Ammon's horn (tissue), 1 donor: Measurements from ENCODE around the gene LRRC71.

ENCODE experiments used
- DNase-seq: peaks from one replicate; pipeline ENCODE4 v3.0.0-alpha.2; 2016; ENCODE audit warnings: low spot score

Gene LRRC71

DNA sequence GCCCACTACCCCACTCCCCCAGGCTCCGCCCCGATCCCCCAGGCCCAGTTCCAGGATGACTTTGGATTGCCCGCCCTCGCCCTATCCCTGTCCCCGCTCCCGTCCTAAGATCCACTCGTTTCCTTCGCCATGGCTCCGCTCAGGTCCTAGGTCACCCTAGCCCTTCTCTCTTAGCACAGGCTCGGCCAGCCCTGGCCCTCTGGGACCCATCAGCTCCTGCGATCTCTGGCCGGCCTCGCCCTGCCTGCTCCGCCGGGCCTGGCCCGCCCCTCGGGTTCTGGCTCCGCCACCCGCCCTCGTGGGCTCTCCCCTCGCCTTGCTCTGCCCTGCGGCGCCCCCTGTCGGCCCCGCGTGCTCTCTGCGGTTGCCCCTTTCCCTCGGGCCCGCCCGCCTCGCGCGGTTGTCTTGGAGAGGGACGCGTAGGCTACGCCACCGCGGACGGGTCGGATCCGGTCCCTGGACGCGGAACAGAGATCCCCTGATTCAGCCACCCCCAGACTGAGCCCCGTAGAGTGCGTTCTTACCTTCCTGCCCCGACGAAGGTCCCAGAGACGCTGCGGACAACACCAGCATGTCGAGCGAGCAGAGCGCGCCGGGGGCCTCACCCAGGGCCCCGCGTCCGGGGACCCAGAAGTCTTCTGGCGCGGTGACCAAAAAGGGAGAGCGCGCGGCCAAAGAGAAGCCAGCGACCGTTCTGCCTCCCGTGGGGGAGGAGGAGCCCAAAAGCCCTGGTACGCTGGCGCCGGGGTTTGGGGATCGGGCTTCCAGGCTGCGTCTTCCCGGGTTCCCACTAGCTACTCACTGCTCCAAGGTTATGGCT lies at the start of gene LRRC71:
LRRC71 (plus strand) TSS at position 400 of the 820 bp plus-strand sequence; CDS start at position 572, 172 bp downstream.
- DNase-seq = peak; percentile 54

DNA sequence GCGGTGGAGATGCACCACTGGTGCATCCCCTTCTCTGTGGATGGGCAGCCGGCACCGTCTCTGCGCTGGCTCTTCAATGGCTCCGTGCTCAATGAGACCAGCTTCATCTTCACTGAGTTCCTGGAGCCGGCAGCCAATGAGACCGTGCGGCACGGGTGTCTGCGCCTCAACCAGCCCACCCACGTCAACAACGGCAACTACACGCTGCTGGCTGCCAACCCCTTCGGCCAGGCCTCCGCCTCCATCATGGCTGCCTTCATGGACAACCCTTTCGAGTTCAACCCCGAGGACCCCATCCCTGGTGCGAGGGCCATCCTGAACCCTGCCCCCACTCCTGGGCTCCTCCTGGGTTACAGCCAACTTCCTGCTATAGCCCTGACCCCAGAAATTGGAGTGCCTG lies 46.8 kb upstream of the LRRC71 start:
- no peak for DNase-seq

GRCh38 chr1:156874142-156874541 lies 46.3 kb upstream of the LRRC71 start:
- DNase-seq = no peak

- no peak for DNase-seq
Measured at GRCh38 chr1:156874572-156875340, 45.7 kb upstream of the LRRC71 start.

- DNase-seq = no peak
Measured at GRCh38 chr1:156875341-156875615, 45.2 kb upstream of the LRRC71 start.

GRCh38 chr1:156876281-156876680 lies 44.2 kb upstream of the LRRC71 start:
- no peak for DNase-seq

DNA sequence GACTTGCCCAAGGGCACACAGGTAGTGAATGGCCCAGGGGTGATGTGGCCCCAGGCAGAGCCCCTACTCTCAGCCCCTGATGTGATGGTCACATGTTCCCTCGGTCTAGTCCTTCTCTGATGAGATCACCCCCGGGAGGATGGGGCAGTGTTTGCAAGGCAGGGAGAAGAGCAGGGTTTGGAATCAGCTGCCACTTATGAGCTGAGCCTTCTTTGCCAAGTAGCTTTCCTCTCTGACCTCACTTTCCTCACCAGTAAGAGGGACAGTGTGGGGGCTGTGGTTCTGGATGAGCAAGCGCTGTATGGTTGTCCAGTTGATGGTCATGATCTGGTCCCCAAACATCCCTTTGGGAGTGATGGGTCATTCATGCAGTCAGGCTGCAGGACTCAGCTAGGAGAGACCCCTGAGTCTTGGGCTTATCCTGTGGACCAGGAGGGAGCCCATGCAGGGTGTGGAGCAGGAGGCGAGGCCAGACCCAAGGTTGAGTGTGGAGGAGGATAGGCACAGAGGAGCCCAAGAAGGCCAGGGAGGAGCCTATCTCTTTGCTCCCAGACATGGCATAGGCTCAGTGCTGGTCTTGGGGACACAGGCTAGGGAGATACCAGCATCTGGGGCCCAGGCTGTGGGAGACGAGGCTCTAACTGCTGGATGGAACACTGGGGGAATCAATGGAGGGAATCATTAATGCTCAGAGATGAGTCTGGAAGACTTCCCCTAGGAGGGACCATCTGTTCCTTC lies 42.8 kb upstream of the LRRC71 start:
- DNase-seq = no peak

DNA sequence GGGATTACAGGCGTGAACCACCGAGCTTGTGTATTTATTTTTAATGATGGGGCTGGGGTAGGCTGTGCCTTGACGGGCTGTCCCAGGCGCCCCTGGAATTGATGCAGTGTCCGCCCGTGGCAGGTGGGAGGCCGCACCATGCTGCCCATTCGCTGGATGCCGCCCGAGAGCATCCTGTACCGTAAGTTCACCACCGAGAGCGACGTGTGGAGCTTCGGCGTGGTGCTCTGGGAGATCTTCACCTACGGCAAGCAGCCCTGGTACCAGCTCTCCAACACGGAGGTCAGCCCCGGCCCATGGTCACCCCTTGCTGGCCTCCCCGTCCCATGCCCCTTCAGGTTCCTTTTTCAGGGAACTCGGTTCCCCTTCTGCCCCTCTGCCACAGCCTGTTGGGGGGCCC lies 40.6 kb upstream of the LRRC71 start:
- no peak for DNase-seq

- no peak for DNase-seq
Measured at GRCh38 chr1:156880473-156880872, 40.0 kb upstream of the LRRC71 start.

DNA sequence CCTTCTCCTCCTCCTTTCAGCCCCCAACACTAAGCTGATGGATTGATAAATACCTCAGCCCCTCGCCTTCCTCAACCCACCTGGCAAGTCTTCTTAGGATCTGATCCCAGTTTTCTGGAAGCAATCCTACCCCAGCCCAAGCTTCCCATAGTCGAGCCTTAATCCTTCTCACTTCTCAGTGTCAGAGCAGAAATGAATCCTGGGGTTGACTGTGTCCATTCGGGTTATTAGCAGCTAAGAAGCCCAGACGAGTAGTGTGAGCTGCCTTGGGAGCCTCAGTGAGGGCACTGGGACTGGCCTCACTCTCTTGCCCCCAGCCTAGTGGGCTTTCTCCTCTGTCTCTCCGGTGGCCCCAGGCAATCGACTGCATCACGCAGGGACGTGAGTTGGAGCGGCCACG lies 39.3 kb upstream of the LRRC71 start:
- no peak for DNase-seq

GRCh38 chr1:156881663-156882062 lies 38.8 kb upstream of the LRRC71 start:
- DNase-seq = no peak

DNA sequence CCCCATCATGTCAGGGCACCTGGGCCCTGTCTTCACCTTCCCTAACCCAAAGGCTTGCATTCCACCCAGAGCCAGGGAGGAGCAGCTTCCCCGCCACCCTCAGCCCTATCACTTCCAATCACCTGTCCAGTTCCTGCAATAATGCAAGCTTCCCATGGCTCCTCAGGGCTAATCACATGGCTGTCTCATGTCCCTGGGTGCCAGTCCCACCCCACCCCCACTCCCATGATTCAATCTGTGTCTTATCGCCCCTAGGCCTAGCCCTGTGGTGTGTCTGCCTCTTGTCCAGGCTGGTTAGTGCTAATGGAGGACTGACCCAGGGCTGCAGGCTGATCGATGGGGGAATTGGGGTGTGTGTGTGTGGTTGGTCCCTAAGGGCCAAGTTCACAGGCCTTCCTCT lies 37.9 kb upstream of the LRRC71 start:
- DNase-seq = no peak

DNA sequence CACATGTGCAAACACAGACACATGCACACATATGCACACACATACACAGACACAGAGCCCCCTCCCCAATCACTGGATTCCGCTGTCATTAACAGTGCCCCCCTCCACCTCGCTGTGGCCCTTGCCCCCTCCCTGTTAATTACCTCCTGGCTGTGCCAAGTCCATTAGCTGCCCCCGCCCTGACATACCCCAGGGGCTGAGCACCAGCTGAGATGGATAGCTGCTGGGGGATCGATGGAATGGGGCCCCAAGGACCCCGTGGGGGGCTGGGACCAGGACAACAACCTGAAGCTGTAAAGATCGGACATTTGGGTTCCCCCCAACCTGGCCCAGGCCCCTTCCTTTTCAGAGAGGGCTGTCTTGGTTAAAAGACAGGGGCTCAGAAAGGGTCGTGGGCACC lies 36.5 kb upstream of the LRRC71 start:
- no peak for DNase-seq

DNA sequence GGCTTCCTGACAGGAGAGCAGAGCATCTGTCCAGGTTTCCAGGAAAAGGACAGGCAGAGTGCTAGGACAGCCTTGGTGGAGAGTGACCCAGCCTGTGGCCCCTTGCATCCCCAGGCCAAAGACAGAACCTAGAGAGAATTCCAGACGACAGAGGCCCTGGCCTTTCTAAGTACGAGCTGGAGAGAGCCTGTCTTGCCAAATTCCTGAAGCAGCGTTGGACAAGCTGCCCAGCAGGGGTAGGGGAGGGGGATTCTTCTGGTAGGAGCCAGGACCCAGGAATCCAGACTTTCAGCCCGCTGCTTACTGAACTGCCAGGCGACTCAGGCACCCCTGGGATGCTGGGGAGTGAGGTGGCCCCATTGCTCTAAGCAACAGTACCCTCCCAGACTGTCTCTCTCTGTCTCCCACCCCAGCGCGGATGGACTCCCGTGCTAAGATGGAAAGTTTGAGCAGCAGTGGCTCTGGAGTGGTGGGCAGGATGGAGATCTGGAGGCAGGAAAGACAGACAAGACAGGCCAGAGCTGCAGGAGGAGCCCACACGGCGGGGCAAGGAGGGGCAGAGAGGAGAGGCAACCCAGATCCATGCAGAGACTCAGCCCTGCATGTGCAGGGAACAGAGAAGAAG lies 35.8 kb upstream of the LRRC71 start:
- DNase-seq = no peak

- DNase-seq = no peak
Measured at GRCh38 chr1:156885314-156885713, 35.1 kb upstream of the LRRC71 start.

GRCh38 chr1:156885880-156886355 lies 34.5 kb upstream of the LRRC71 start:
- no peak for DNase-seq

DNA sequence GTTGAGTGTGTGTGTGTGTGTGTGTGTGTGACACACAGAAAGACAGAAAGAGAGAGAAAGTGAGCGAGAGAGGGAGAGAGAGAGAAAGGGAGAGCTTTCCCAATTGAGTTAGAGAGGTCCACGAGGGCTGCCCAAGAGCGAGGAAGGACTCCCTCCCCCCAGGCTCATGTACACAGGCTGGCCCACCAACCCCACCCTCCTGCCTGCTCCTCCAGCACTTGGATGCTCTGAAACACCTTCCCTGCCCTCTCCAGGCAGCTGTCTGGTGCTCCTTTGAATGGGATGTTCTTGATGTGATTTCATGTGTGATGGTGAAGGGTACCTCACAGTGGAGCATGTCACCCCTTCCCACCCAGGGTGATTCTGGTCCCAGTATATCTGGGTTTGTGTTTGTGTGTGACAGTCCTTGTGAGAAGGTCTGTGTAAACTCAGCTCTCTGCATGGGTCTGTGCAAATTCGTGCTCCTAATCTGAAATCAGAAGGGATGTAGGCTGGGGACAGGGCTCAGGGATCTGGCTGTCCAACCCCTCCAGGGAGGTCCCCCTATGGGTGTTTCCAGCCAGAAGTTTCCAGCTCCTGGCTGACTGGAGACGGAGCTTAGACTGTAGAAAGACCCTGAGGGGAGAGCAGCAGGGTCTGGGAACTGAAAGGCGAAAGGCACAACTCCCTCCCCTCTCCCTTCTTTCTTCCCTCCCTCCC lies 33.7 kb upstream of the LRRC71 start:
- DNase-seq = no peak

DNA sequence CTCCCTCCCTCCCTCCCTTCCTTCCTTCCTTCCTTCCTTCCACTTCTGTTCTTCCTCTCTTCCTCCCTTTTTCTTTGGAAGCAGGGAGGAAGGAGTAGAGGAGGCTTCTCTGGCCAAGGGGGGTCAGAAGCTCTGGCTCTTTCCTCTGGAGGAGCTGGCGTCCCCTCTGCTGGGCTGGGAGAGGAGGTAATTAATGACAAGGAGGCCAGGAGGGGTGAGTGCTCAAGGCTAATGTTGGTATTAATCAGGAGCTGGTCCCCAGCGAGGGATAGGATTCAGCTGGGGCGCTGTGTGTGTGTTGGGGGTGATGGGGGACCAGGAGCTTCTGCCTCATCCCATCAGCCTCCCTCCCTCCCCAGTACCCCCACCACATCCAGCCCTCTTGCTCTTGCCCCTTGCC lies 33.1 kb upstream of the LRRC71 start:
- DNase-seq = no peak

DNA sequence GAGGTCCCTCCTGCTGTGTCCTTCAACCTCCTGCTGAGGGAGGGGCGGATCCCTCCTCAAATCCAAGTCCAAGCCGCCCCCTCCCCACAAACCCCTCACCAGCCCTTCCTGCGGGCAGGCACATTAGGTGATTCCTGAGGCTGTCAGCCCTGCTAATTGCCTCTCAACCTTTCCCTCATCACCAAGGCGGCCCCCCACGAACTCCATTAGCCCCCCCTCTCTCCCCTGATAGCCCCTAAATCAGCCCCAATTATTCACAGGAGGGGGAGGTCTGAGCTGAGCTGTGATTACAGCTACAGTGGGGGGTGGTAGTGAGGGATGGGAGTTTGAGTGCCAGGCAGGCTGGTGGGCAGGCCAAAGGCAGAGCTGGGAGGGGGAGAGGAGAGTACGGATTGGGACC lies 32.7 kb upstream of the LRRC71 start:
- DNase-seq = no peak

- DNase-seq = peak; percentile 84
Measured at GRCh38 chr1:156889802-156890580, 30.4 kb upstream of the LRRC71 start.
